HepG2 (cell line): ENCODE measurements around the gene ANKRD34C. TPM values are rescaled to one million over a fixed set of nuclear protein-coding genes. Genes with fewer than 3 reads are reported as not detected.

Experiments used
- ARNT2 ChIP-seq: sonication (generic); formaldehyde crosslinking; IDR thresholded peaks from 2 replicates; pipeline ENCODE4 v1.8.0; 2022; ENCODE audit warnings: mild to moderate bottlenecking, low read depth, missing genetic modification reagents, moderate library complexity
- GLI4 ChIP-seq: sonication (generic); formaldehyde crosslinking; IDR thresholded peaks from 2 replicates; pipeline ENCODE4 v1.5.1; 2020; ENCODE audit warnings: missing genetic modification reagents, mild to moderate bottlenecking, moderate library complexity, borderline replicate concordance
- HNRNPK ChIP-seq: fragments of 200-400 bp; formaldehyde crosslinking; IDR thresholded peaks from 2 replicates; pipeline ENCODE4 v1.6.1; 2018; ENCODE audit warnings: low read length, low read depth, moderate library complexity, mild to moderate bottlenecking; ENCODE audit not compliant: poor library complexity, severe bottlenecking
- ISX ChIP-seq: sonication (generic); formaldehyde crosslinking; conservative IDR thresholded peaks from 2 replicates; pipeline ENCODE4 v1.5.0; 2020; ENCODE audit warnings: missing genetic modification reagents
- POLR2A ChIP-seq, 2 experiments: IDR thresholded peaks; 2 replicates each; pipeline ENCODE4 v1.6.1; 2011; ENCODE audit warnings: low read depth in 2 of 2, low read length in 2 of 2, mild to moderate bottlenecking in 1 of 2, moderate library complexity in 1 of 2; ENCODE audit not compliant: insufficient read depth in 1 of 2
- SAP130 ChIP-seq: IDR thresholded peaks from 2 replicates; pipeline ENCODE4 v1.6.1; 2016; ENCODE audit warnings: low read depth
- SOX6 ChIP-seq, 2 experiments: fragments of 450-650 bp in 1 of 2; sonication (generic) in 1 of 2; formaldehyde crosslinking in 1 of 2; IDR thresholded peaks; 2 replicates each; pipeline versions ENCODE4 v1.4.0 to v1.6.1; 2017 to 2020; ENCODE audit warnings: antibody characterized with exemption in 1 of 2, mild to moderate bottlenecking in 1 of 2, missing genetic modification reagents in 1 of 2
- SP4 ChIP-seq: sonication (generic); formaldehyde crosslinking; IDR thresholded peaks from 2 replicates; pipeline ENCODE4 v1.8.1; 2023; ENCODE audit warnings: mild to moderate bottlenecking, missing genetic modification reagents
- SPEN ChIP-seq: sonication (generic); formaldehyde crosslinking; IDR thresholded peaks from 2 replicates; pipeline ENCODE4 v1.5.1; 2020; ENCODE audit warnings: low read depth, mild to moderate bottlenecking, missing genetic modification reagents
- USF2 ChIP-seq, 2 experiments: sonication (generic) in 1 of 2; formaldehyde crosslinking in 1 of 2; IDR thresholded peaks; 2 replicates each; pipeline versions ENCODE4 v1.5.1 to v1.6.1; 2011 to 2020; ENCODE audit warnings: borderline replicate concordance in 1 of 2, low read depth in 1 of 2, low read length in 1 of 2, mild to moderate bottlenecking in 1 of 2, missing genetic modification reagents in 1 of 2, moderate library complexity in 1 of 2
- ZBTB3 ChIP-seq: sonication (generic); formaldehyde crosslinking; IDR thresholded peaks from 2 replicates; pipeline ENCODE4 v1.4.0; 2020; ENCODE audit warnings: low read depth, mild to moderate bottlenecking, moderate library complexity, missing genetic modification reagents, borderline replicate concordance
- ZC3H4 ChIP-seq: sonication (generic); formaldehyde crosslinking; IDR thresholded peaks from 2 replicates; pipeline ENCODE4 v1.4.0; 2020; ENCODE audit warnings: missing genetic modification reagents, borderline replicate concordance
- ZNF230 ChIP-seq: sonication (generic); formaldehyde crosslinking; IDR thresholded peaks from 2 replicates; pipeline ENCODE4 v1.4.0; 2020; ENCODE audit warnings: mild to moderate bottlenecking, missing genetic modification reagents
- ZNF280D ChIP-seq: sonication (generic); formaldehyde crosslinking; IDR thresholded peaks from 2 replicates; pipeline ENCODE4 v1.5.1; 2020; ENCODE audit warnings: mild to moderate bottlenecking, missing genetic modification reagents
- ZNF432 ChIP-seq: sonication (generic); formaldehyde crosslinking; IDR thresholded peaks from 2 replicates; pipeline ENCODE4 v1.5.0; 2020; ENCODE audit warnings: missing genetic modification reagents, mild to moderate bottlenecking, borderline replicate concordance
- ZNF577 ChIP-seq: sonication (generic); formaldehyde crosslinking; IDR thresholded peaks from 2 replicates; pipeline ENCODE4 v1.4.0; 2020; ENCODE audit warnings: mild to moderate bottlenecking, low read depth, missing genetic modification reagents, borderline replicate concordance
- ZNF589 ChIP-seq: sonication (generic); formaldehyde crosslinking; conservative IDR thresholded peaks from 2 replicates; pipeline ENCODE4 v1.8.0; 2022; ENCODE audit warnings: mild to moderate bottlenecking, moderate library complexity, missing genetic modification reagents
- ZSCAN25 ChIP-seq: sonication (generic); formaldehyde crosslinking; IDR thresholded peaks from 2 replicates; pipeline ENCODE4 v1.8.0; 2022; ENCODE audit warnings: mild to moderate bottlenecking, missing genetic modification reagents
- polyA plus RNA-seq, 8 experiments: library from polyadenylated mRNA; depleted of rRNA in 3 of 8; stranded (reverse) in 7 of 8; unstranded in 1 of 8; fragments of >200 nt; fragmentation: Illumina TruSeq in 4 of 8; extraction: Trizol in 4 of 8; gene quantifications; 2 replicates each; pipeline versions ENCODE4 v1.2.1 to v1.2.3, GENCODE V29; 2011 to 2016; ENCODE audit warnings: low read depth in 4 of 8, missing spikeins in 1 of 8, mixed read lengths in 1 of 8; ENCODE audit not compliant: insufficient read depth in 1 of 8
- total RNA-seq, 5 experiments: library from RNA; depleted of rRNA; stranded (reverse); fragments of >200 nt; fragmentation: Illumina TruSeq; extraction: Trizol; gene quantifications; 2 replicates each; pipeline ENCODE4 v1.2.3, GENCODE V29; 2016; ENCODE audit warnings: low read depth in 1 of 5
- TF ChIP-seq, protein P1 (sequence below): sonication (generic); formaldehyde crosslinking; IDR thresholded peaks from 2 replicates; pipeline ENCODE4 v1.4.0; 2020; ENCODE audit warnings: mild to moderate bottlenecking, missing genetic modification reagents
- TF ChIP-seq, protein P2 (sequence below): IDR thresholded peaks from 2 replicates; pipeline ENCODE4 v1.6.1; 2016

The ANKRD34C gene
- total and polyA plus RNA-seq, 2 of the 13 experiments (the other 11 are each of a cell fraction or from before 2014, with no cell fraction given), result not detected

GRCh38 chr15:79310985-79311900, 28.7 kb downstream of the ANKRD34C start, which contains the start of gene TMED3 (continued):
- TF ChIP-seq ZNF230 (CRISPR knock-in tag) (peak; percentile 87; the same call in 1 of the 2 replicates), HNRNPK (peak; percentile 99), ZNF589 (CRISPR knock-in tag) (no peak), ZNF432 (CRISPR knock-in tag) (no peak), GLI4 (peak; percentile 35; the same call in 1 of the 2 replicates), ZC3H4 (CRISPR knock-in tag) (no peak; the same call in 1 of the 2 replicates), ARNT2 (CRISPR knock-in tag) (peak; percentile 58; the same call in 1 of the 2 replicates), USF2 (IDR thresholded peaks at IDR 0.05; ENCODE audit: low read depth, low read length) (no peak), USF2 (CRISPR knock-in tag; IDR thresholded peaks at IDR 0.05; ENCODE audit: borderline replicate concordance) (no peak), SPEN (CRISPR knock-in tag) (peak; percentile 86), SP4 (CRISPR knock-in tag) (peak; percentile 43; the same call in 1 of the 2 replicates), SOX6 (IDR thresholded peaks at IDR 0.05) (no peak), SOX6 (CRISPR knock-in tag; IDR thresholded peaks at IDR 0.05) (0 out of 2 replicates have a peak, but pooled peaks have one; percentile 23), ISX (0 out of 2 replicates have a peak, but pooled peaks have one; percentile 58), ZSCAN25 (peak; percentile 66), ZNF577 (CRISPR knock-in tag) (peak; percentile 72; the same call in 1 of the 2 replicates), POLR2A (IDR thresholded peaks at IDR 0.05; ENCODE audit: insufficient read depth in 1 of 2, low read depth in 2 of 2, low read length in 2 of 2) (peak; percentile 76 to 91), ZBTB3 (CRISPR knock-in tag) (0 out of 2 replicates have a peak, but pooled peaks have one; percentile 59), SAP130 (CRISPR knock-in tag) (peak; percentile 87), ZNF280D (CRISPR knock-in tag) (0 out of 2 replicates have a peak, but pooled peaks have one; percentile 40)
- TF ChIP-seq, protein P1, sequence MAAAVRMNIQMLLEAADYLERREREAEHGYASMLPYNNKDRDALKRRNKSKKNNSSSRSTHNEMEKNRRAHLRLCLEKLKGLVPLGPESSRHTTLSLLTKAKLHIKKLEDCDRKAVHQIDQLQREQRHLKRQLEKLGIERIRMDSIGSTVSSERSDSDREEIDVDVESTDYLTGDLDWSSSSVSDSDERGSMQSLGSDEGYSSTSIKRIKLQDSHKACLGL (CRISPR knock-in tag), result peak; percentile 85
- TF ChIP-seq, protein P2, sequence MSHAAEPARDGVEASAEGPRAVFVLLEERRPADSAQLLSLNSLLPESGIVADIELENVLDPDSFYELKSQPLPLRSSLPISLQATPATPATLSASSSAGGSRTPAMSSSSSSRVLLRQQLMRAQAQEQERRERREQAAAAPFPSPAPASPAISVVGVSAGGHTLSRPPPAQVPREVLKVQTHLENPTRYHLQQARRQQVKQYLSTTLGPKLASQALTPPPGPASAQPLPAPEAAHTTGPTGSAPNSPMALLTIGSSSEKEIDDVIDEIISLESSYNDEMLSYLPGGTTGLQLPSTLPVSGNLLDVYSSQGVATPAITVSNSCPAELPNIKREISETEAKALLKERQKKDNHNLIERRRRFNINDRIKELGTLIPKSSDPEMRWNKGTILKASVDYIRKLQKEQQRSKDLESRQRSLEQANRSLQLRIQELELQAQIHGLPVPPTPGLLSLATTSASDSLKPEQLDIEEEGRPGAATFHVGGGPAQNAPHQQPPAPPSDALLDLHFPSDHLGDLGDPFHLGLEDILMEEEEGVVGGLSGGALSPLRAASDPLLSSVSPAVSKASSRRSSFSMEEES (CRISPR knock-in tag), result no peak; the same call in 1 of the 2 replicates
